GM19025 (cell line): ENCODE data around the gene GCNT4.

Experiments
- ATAC-seq: cut with Tn5 transposase; IDR thresholded peaks from one replicate; pipeline ENCODE4 v1.9.1; 2021; ENCODE audit warnings: mild to moderate bottlenecking, low read depth, moderate library complexity; ENCODE audit not compliant: unreplicated experiment

GCNT4 gene

GRCh38 chr5:75053054-75053303 lies 621 bp upstream of the GCNT4 start:
- ATAC-seq = no peak

DNA sequence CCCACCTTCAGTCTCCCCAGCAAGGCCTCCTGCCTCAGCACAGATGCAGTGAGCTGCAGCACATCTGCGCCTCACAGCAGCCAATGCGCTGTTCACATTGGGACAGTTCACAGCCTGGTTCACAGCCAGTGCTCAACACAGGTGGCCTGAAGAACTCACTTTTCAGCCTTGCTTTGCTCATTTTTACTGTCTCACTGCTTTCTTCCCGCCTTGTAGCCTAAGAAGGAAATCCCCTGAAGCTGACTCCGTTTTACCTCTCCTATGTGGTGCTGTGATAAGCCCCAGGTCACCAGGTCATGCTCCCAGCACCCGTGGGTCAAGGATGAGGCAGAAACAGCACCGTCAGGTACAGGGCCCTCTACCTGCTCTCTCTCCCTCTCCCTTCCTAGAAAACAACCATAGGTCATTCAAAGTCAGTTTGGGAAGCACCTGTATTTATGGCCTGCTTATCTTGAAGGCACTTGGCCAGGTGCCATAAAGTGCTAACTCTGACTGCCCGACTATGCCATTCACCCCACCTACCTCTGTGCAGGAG lies 1.1 kb downstream of the GCNT4 start:
- ATAC-seq = no peak

- ATAC-seq = no peak
Measured at GRCh38 chr5:75050415-75050814, 1.9 kb downstream of the GCNT4 start.

DNA sequence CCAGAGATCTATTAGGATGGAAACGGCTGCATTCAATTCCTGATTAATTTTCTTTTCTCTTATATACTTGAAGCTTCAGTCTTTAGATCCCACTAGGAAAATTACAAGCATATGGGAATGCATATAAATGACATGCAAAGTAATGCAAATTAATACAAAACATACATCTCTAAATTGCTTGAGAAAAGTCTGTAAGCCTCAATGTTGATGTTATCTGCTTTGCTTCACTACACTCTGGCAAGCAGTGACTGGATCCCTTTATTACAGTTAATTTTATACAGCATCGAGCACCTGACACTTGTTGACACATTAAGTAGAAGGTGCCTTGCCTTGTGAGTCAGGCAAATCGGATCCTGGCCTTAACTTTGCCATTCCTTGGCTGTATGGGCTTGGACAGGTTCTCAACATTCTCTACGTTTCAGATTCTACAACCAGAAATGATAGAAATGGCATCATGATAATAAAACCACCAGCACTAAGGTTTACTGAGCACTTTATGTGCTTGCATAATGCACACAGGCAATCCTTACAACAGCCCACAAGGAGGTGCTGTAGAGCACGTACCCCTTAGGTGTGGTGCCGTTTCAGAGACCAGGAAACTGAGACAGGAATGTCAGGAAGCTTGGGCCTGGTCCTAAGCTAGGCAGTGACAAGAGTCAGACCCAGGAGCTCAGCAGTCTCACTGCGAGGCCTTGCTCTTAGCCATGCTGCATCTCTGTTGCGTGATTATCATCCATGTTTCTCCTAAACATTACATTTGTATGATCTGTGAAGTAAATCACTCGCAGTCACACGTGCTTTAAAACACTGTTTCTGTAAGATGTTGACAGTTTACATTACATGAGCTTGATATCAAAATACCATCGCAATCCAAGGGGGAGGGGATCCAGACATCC lies 2.7 kb downstream of the GCNT4 start:
- no peak for ATAC-seq

DNA sequence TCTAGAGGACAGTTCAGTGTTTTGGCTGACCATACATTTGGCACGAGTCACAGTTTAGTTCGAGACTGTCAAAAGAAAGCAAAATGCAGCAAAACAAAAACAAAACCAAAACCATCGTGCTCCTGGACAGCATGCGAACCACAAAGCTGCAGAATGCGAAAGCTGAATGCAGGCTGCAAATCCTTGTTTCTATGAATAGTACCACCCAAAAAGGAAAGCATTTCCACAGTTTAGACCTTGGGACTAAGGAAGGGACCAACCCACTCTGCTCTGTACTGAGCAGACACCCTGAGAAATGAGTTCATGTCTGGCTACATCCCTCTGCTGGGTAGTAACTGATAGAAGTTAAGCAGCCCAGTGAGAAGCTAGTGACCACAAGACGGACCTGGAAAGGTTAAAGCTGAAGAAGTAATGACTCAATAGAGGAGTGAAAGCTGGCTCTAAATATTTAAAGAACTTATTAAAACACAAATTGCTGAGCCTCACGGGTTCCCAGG lies 3.9 kb downstream of the GCNT4 start:
- ATAC-seq = peak; percentile 53

DNA sequence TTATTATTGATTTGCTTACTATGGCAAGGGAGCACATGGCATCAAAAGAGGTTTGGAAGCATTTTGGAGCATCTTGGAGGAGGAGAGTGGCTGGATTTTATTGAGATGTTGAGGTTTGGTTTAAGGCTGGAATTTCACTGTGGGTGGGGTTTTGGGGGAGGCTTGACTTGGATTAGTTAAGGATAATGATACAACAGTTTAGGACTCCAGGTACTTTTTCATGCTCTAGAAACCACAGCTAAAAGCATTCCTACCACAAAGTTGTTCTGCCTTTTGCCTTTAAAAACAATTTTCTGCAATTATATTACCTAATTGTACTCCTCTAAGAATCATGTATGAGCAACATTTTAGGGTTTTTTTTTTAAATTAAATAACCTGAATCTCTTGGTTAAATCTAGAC lies 5.0 kb downstream of the GCNT4 start:
- ATAC-seq = no peak

DNA sequence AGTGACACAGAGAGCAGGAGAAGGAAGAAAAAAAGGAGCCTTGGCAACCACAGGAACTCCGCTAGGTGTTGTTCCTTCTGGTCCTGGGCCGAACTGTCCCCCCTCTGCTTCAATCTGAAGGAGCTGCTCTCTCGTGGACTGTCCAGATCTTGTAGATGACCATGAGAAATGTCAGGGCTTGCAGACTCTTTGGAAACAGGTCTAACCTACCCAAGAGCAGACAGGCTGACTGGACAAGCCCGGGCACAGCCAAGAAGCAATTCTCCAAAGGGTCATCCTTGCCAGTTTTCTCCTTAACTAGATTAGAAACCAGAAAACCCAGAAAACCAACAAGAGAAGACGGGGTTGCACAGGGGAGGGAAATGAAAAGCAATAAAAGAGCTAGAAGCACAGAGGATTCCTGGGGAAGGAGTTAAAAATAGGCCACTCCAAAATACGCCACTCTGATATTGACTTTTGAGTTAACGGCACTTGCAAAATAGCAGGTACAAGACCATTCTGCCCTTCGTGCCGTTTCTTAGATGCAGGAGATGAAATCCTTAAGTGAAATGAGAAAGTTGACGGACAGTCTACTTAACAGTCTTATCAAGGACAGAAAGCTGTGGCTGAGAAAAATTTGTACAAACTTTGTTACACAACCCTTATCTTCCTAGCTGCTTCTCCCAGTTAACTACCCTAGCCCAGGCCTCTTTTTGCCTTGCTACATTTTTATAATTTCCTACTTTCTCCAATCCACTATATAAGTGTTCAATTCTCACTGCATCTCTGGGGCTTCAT lies 5.8 kb downstream of the GCNT4 start:
- no peak for ATAC-seq

- ATAC-seq = no peak
Measured at GRCh38 chr5:75045071-75045470, 7.3 kb downstream of the GCNT4 start.

DNA sequence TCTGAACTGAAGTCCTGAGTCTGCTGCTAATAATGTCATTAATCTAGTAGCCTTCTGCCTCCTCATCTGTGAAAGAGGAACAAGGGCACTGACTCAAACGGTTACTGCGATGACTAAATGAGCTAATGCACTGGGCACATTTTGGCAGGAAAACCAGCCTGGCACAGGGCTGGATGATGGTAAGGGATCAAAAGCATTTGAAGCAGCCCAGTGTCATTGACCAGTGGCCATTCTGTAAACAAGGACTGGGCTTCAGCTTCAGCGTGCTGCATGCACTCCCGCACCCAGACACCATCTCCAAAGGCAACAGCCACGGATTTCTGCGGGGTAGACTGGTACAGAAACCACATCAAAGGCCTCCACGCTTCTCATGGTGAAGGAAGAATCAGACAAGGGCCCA lies 8.0 kb downstream of the GCNT4 start:
- ATAC-seq = no peak

DNA sequence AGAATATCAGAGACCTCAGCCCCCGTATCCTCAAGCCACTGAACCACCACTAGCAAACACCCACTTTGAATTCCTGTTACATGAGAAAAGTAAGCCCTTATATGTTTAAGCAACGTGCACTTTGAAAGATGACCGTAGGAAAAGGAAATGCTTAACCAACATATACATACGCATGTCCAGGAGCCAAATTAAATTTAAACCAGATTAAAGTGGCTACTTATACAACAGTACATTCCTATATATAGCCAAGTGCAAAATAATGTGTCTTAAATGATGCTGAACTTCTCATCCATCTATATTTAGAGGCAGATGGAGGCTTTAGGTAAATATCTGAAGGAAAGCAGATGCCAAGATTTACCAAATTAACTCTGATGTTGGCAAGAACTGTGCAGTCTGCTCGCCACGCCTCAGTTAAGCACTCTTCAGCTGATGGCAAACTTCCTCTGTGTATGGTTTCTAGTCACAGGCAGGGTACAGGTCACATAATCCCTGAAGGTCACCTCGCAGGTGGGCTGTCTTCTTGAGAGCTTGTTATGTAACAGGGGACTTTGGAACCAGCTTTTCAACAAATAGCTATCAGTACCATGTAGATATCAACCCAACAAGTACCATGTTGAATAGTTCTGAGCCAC lies 8.6 kb downstream of the GCNT4 start:
- no peak for ATAC-seq

DNA sequence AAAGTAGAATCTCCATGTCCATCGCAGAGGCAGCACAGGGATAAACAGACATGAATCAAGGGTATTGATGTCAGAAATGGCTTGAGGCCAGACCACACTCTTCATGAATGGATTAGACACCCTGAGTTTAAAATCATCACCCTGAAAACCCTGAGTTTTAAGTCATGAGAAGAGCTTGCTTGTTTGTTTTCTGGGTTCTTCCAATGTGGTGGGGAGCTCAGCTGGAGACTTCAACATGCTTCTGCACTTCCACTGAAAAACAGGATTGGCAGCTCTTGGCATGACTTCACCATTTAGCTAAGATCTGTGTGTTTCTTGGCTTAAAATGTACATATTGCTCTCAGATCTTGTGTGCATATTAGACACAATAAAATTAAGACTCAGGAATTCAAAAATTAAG lies 9.8 kb downstream of the GCNT4 start:
- no peak for ATAC-seq

DNA sequence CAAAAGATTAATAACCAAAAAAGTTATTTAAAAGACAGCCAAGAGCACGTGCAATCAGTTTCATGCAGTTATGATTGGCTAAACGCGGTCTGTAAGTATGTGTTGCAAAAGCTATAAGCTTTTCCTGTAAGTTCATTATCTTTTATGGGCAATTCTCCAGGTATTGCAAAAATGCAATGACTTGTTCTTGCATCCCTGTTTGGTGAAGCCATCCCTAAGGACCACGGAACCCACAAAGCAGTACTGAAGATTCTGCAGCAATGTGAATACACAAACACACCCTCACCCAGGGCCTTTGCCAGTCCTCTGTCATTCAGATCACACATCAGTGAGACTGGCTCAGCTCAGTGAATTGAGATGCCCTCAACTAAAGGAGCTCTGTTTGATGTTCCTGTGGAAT lies 11.4 kb downstream of the GCNT4 start:
- no peak for ATAC-seq

DNA sequence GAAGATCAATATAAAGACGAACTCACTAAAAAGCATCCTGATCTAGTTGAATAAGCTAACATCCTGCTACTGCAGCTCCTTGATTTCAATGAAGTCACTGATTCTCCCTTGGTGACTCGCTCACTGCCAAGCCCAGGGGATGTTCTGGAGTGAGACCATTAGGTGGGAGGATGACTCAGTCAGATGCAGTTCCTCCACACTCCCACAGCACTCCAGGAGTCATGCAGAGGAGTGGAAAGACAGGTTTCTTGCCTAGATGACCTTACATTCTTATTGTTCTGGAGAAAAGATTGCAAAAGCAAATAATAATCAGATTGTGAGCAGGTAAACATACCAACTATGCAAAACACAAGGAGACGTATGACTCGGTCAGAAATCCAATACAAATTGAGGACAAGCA lies 15.3 kb downstream of the GCNT4 start:
- ATAC-seq = no peak

DNA sequence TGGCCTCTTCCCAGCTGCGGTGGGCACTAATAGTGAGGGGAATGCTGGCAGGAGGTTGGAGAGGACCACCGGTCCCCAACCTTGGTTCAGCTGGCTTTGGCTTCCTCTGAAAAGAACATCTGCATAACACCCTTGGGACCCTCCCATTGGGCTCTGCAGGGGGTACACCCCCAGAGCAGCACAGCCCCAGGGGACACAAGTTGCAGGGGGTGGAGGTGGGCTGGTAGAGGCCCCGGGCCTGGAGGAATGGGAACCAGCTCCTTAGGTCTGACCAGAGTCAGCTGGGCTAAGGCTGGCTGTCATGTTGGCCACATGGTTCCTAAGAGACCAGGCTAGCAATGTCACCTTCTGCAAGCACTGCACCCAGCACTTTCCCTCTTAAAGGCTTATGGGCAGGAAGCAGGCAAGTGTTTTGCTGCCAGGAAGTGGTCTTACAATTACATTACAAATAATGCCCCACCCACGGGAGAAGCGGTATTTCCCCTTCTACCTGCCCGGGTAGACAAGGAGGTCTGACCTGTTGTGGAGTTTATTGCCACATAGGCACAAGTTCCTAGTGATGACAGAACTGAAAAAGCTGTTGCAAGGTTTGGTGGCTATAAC lies 18.1 kb downstream of the GCNT4 start:
- no peak for ATAC-seq

GRCh38 chr5:75031366-75031765 lies 21.0 kb downstream of the GCNT4 start:
- no peak for ATAC-seq

DNA sequence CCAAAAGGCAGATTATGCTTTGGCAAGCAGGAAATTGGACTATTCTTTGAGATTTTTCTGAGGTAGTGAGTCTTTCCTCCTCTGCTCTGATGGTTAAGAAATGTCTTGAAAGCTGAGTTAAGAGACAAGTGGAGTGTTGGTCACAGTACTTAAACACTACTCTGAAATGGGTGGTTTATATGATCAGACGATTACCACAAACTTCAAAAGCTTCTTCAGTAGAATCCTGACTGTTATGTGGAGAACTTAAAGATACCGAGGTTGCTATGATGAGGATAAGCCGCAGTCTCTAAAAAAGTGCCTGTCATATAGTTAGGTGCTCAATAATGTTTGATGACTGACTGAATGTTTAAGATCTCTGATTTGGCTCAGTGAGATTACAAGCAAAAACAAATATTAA lies 24.3 kb downstream of the GCNT4 start:
- ATAC-seq = no peak

- no peak for ATAC-seq
Measured at GRCh38 chr5:75023368-75024159, 28.8 kb downstream of the GCNT4 start.

DNA sequence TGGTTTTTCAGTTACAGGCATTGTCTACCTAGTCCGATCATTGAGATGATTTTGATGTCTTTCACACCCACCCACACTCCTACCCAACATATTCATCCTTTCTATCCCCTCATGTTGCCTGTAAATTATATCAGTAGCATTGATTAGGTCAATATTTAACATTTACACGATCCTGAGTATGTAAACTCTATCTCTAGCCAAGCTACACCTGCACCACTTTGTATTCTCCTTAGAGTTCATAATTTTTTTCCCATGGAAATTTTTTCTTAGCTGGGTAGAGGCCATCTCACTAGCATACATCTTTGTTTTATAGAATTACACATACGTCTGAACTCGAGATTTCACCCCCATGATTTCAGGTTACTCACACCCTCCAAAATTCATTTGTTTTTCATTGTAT lies 30.6 kb downstream of the GCNT4 start:
- no peak for ATAC-seq

DNA sequence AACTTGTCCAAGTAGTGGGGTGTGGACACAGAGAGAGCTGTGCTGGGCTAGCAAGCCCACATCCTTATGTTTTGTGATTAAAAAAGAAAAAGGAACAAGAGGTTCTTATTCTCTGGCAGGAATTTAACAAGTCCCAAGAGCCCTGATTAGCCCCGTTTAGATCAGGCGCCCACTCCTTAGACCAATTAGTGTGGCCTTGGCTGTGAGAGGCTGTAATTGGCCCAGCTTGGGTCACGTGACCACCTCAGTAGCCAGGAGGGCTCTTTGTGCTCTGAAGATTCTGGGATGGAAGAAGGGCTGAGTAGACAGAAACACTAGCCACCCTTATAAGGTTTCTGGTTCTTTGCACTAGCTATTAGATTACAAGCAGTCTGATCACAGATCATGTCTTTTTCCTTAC lies 31.1 kb downstream of the GCNT4 start:
- ATAC-seq = no peak

DNA sequence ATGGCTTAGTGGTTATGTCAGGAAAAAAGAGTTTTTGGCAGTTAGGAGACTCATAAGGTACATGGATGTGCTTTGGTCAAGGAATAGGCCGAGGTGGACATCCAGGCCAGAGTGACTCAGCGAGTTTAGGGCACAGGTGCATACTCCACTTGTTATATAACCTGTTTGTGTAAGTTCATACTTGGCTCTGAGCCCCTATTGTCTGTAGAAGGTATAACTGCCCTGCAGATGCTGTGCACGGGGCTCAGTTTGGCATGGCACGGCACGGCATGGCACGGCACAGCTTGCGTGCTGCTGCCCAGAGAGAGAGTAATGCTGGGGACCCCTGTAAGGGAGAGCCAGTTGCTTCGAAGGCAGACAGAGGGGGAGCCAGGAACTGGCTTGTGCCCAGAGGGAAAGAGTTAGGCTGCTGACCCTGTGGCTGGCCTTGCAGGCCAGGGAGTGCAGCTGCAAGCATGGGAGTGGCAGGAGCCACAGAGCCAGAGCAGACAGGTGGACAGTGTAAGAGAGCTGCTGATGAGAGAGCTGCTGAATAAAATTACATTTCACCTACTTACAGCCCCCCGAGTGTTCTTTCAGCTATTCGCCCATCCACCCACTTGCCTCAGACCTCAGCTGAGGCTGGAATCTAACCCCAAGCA lies 32.2 kb downstream of the GCNT4 start:
- no peak for ATAC-seq
